GM12878 (cell line): ENCODE results near the gene NAB1. TPM values are rescaled to one million over a fixed set of nuclear protein-coding genes. Genes with fewer than 3 reads are reported as not detected.

Source experiments
- ATAC-seq: fragments of 200-7000 bp; cut with Tn5 transposase; 3 replicates; pipeline ENCODE4 v1.9.1; 2020; ENCODE audit warnings: mild to moderate bottlenecking, moderate library complexity
- Bru-seq: library from RNA; stranded (reverse); fragments of 400-500 nt; gene quantifications from one replicate; lab custom pipeline; 2021; lab: Mats Ljungman, UMichigan
- BruChase-seq, 2 experiments: library from RNA; stranded (reverse); fragments of 400-500 nt; gene quantifications; one replicate each; lab custom pipeline; 2021; lab: Mats Ljungman, UMichigan
- BruUV-seq: library from RNA; stranded (reverse); fragments of 400-500 nt; replicated peaks from 2 replicates; lab custom pipeline; 2021; lab: Mats Ljungman, UMichigan
- CTCF ChIA-PET: fragments of 300-600 bp; sonication (Branson Sonifier 250); formaldehyde crosslinking; extraction: SDS; loops from one replicate; lab custom pipeline; 2021; ENCODE audit warnings: inconsistent platforms; lab: Yijun Ruan, JAX
- POLR2A ChIA-PET: fragments of 350-600 bp; formaldehyde crosslinking; extraction: SDS; loops from one replicate; lab custom pipeline; 2021; ENCODE audit warnings: inconsistent platforms; lab: Charles Lee
- RAD21 ChIA-PET: fragments of 300-600 bp; sonication (Branson Sonifier 250); formaldehyde crosslinking; loops from one replicate; lab custom pipeline; 2023; ENCODE audit warnings: antibody characterized with exemption; ENCODE audit not compliant: unreplicated experiment; lab: Charles Lee
- SMC1A ChIA-PET: fragments of 300-600 bp; sonication (Branson Sonifier 250); formaldehyde crosslinking; loops from one replicate; lab custom pipeline; 2023; ENCODE audit not compliant: unreplicated experiment, uncharacterized antibody; lab: Charles Lee
- DNase-seq: peaks from one replicate; pipeline ENCODE4 v3.0.0-alpha.2; 2011; ENCODE audit warnings: low read depth, low spot score
- FAIRE-seq: peaks from 3 replicates; lab custom pipeline; 2011; peaks lifted over from hg19 to GRCh38; lab: Jason Lieb, UNC
- H2AFZ ChIP-seq: 2 replicates; pipeline ENCODE4 v1.6.0; 2011; ENCODE audit warnings: low read depth, low read length, control low read depth; ENCODE audit not compliant: control insufficient read depth
- H3K27ac ChIP-seq: 2 replicates; pipeline ENCODE4 v1.5.1; 2011; ENCODE audit warnings: control low read depth; ENCODE audit not compliant: control insufficient read depth, insufficient read depth
- H3K27me3 ChIP-seq, 2 experiments: replicated peaks in 1 of 2; 2 replicates each; pipeline versions ENCODE4 v1.6.0 to v1.6.1; 2011; ENCODE audit warnings: low read length in 1 of 2; ENCODE audit not compliant: control insufficient read depth in 2 of 2, insufficient read depth in 2 of 2
- H3K36me3 ChIP-seq, 2 experiments: 2 replicates each; pipeline ENCODE4 v1.5.1; 2011; ENCODE audit warnings: low read length in 1 of 2; ENCODE audit not compliant: control insufficient read depth in 2 of 2, insufficient read depth in 2 of 2
- H3K4me1 ChIP-seq: 2 replicates; pipeline ENCODE4 v1.6.1; 2011; ENCODE audit warnings: mild to moderate bottlenecking, low read length, moderate library complexity, mixed read lengths; ENCODE audit not compliant: control insufficient read depth, insufficient read depth
- H3K4me2 ChIP-seq: 2 replicates; pipeline ENCODE4 v1.6.0; 2011; ENCODE audit warnings: control low read depth; ENCODE audit not compliant: control insufficient read depth, insufficient read depth
- H3K4me3 ChIP-seq: fragments of 200-600 bp; sonication (generic); 2 replicates; pipeline ENCODE4 v1.5.1; 2016
- H3K79me2 ChIP-seq: 2 replicates; pipeline ENCODE4 v1.6.0; 2011; ENCODE audit warnings: low read length; ENCODE audit not compliant: control insufficient read depth, insufficient read depth
- H3K9ac ChIP-seq: 2 replicates; pipeline ENCODE4 v1.8.0; 2011; ENCODE audit warnings: low read length, control low read depth, mixed read lengths; ENCODE audit not compliant: control insufficient read depth, insufficient read depth
- H3K9me3 ChIP-seq: replicated peaks from 3 replicates; pipeline ENCODE4 v1.5.1; 2011; ENCODE audit warnings: mild to moderate bottlenecking, low read length; ENCODE audit not compliant: control insufficient read depth, insufficient read depth
- H4K20me1 ChIP-seq: 2 replicates; pipeline ENCODE4 v1.6.0; 2011; ENCODE audit not compliant: control insufficient read depth, insufficient read depth
- ASH2L ChIP-seq: fragments of 300-600, 200-600 bp; sonication (generic); IDR thresholded peaks from 2 replicates; pipeline ENCODE4 v1.6.1; 2017; ENCODE audit warnings: low read depth, mild to moderate bottlenecking, borderline replicate concordance
- BHLHE40 ChIP-seq, 2 experiments: fragments of 450-650 bp in 1 of 2; IDR thresholded peaks; 2 replicates each; pipeline ENCODE4 v1.6.1; 2011 to 2017; ENCODE audit warnings: low read depth in 2 of 2, borderline replicate concordance in 1 of 2, improper control_type of control experiment in 1 of 2, low read length in 1 of 2, mild to moderate bottlenecking in 1 of 2
- CEBPB ChIP-seq, 2 experiments: fragments of 150-350 bp in 1 of 2; IDR thresholded peaks; 2 replicates each; pipeline ENCODE4 v1.6.1; 2012 to 2014; ENCODE audit warnings: low read depth in 2 of 2, low read length in 2 of 2, borderline replicate concordance in 1 of 2, inconsistent platforms in 1 of 2
- CHD1 ChIP-seq: IDR thresholded peaks from 2 replicates; pipeline ENCODE4 v1.6.1; 2012; ENCODE audit warnings: low read depth, low read length, improper control_type of control experiment
- EGR1 ChIP-seq, 2 experiments: IDR thresholded peaks; 1 replicate in 1 of 2; 2 replicates in 1 of 2; pipeline ENCODE4 v1.6.1; 2011 to 2012; ENCODE audit warnings: low read depth in 2 of 2, low read length in 2 of 2, borderline replicate concordance in 1 of 2, mild to moderate bottlenecking in 1 of 2, moderate library complexity in 1 of 2
- HDAC6 ChIP-seq: fragments of 200-600 bp; sonication (generic); IDR thresholded peaks from one replicate; pipeline ENCODE4 v1.8.0; 2017; ENCODE audit warnings: antibody characterized with exemption; ENCODE audit not compliant: unreplicated experiment
- IKZF1 ChIP-seq: fragments of 450-650 bp; conservative IDR thresholded peaks from 2 replicates; pipeline ENCODE4 v1.6.1; 2017; ENCODE audit warnings: antibody characterized with exemption, mild to moderate bottlenecking
- LARP7 ChIP-seq: fragments of 450-650 bp; IDR thresholded peaks from 2 replicates; pipeline ENCODE4 v1.6.1; 2017; ENCODE audit warnings: mild to moderate bottlenecking
- POLR2A ChIP-seq: IDR thresholded peaks from 2 replicates; pipeline ENCODE4 v1.6.1; 2011; ENCODE audit warnings: low read depth, mild to moderate bottlenecking, low read length
- SPI1 ChIP-seq: IDR thresholded peaks from 2 replicates; pipeline ENCODE4 v1.6.1; 2011; ENCODE audit warnings: low read depth, mild to moderate bottlenecking, low read length, moderate library complexity, borderline replicate concordance; ENCODE audit not compliant: insufficient read depth
- TCF7 ChIP-seq: IDR thresholded peaks from 2 replicates; pipeline ENCODE4 v1.6.1; 2014; ENCODE audit warnings: antibody characterized with exemption, borderline replicate concordance
- ZNF24 ChIP-seq: fragments of 450-650 bp; IDR thresholded peaks from 2 replicates; pipeline ENCODE4 v1.6.1; 2017; ENCODE audit warnings: antibody characterized with exemption, mild to moderate bottlenecking
- WGBS: methylation state at CpG from one replicate; pipeline ENCODE4 v1.1.6; 2016; ENCODE audit warnings: low lambda C conversion rate; ENCODE audit not compliant: insufficient replicate concordance, insufficient coverage; ENCODE audit errors: missing lambda C conversion rate; 5-methylcytosine and 5-hydroxymethylcytosine counted together
- in situ Hi-C: fragments of 300-500 bp; cut with MboI; formaldehyde crosslinking; loops from 9 replicates; pipeline ENCODE4 v1.14.3; 2018; ENCODE audit warnings: mixed read lengths
- intact Hi-C: fragments of 100-400 bp; cut with micrococcal nuclease; formaldehyde crosslinking; loops from one replicate; pipeline ENCODE4 v1.14.2; 2022; ENCODE audit not compliant: unreplicated experiment
- long read RNA-seq, 2 experiments: library from polyadenylated mRNA; unstranded; transcript quantifications; one replicate each; pipeline ENCODE4 v2.0.0, GENCODE V29; 2019 to 2020
- polyA minus RNA-seq, 3 experiments: library from RNA; depleted of rRNA, polyadenylated mRNA; stranded (reverse); fragments of >200 nt; gene quantifications; 2 replicates each; pipeline ENCODE4 v1.2.3, GENCODE V29; 2011
- polyA plus RNA-seq, 11 experiments: library from polyadenylated mRNA; depleted of rRNA in 4 of 11; unstranded in 6 of 11; stranded (reverse) in 5 of 11; fragments of >200 nt; fragmentation: Nextera tagmentation in 4 of 11; fragmentation: Illumina TruSeq in 1 of 11; extraction: Ambion mirVana in 4 of 11; extraction: Trizol in 1 of 11; gene quantifications; 1 replicate in 1 of 11; 2 replicates in 10 of 11; pipeline versions ENCODE4 v1.2.1 to v1.2.3, GENCODE V29; 2011 to 2016; ENCODE audit warnings: inconsistent platforms in 2 of 11, missing spikeins in 2 of 11, low read depth in 1 of 11
- total RNA-seq, 4 experiments: library from RNA; depleted of rRNA in 3 of 4; stranded (reverse); fragments of >200 nt in 3 of 4; fragmentation: Illumina TruSeq in 1 of 4; extraction: Trizol in 1 of 4; gene quantifications; 2 replicates each; pipeline versions ENCODE4 v1.2.1 to v1.2.3, GENCODE V29; 2013 to 2021
- TF ChIP-seq, protein P1 (sequence below): fragments of 450-650 bp; conservative IDR thresholded peaks from 2 replicates; pipeline ENCODE4 v1.6.1; 2017; ENCODE audit warnings: mild to moderate bottlenecking, moderate library complexity
- TF ChIP-seq, protein P2 (sequence below): IDR thresholded peaks from 2 replicates; pipeline ENCODE4 v1.6.1; 2012; ENCODE audit warnings: low read depth, low read length, improper control_type of control experiment

The NAB1 gene, protein sequence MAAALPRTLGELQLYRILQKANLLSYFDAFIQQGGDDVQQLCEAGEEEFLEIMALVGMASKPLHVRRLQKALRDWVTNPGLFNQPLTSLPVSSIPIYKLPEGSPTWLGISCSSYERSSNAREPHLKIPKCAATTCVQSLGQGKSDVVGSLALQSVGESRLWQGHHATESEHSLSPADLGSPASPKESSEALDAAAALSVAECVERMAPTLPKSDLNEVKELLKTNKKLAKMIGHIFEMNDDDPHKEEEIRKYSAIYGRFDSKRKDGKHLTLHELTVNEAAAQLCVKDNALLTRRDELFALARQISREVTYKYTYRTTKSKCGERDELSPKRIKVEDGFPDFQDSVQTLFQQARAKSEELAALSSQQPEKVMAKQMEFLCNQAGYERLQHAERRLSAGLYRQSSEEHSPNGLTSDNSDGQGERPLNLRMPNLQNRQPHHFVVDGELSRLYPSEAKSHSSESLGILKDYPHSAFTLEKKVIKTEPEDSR
- 61.0 and 61.9 TPM in 2 replicates for total RNA-seq (2013; cell fraction: nucleolus; rRNA removed)
- total RNA-seq (2014; rRNA removed) (24.5 and 28.9 TPM in 2 replicates), total RNA-seq (2014; rRNA removed; fragmentation: Illumina TruSeq; extraction: Trizol) (32.6 and 34.7 TPM in 2 replicates), total RNA-seq (2021) (30.5 and 33.2 TPM in 2 replicates), polyA plus RNA-seq (2011; rRNA removed) (39.6 and 61.5 TPM in 2 replicates), polyA plus RNA-seq (2014; fragmentation: Illumina TruSeq; extraction: Trizol) (28.1 and 37.0 TPM in 2 replicates), polyA plus RNA-seq (2014; fragmentation: Nextera tagmentation; extraction: Ambion mirVana) (1 to 10 TPM; 4.5 to 4.9 TPM), polyA plus RNA-seq (2014; rRNA removed) (18.5 and 21.5 TPM in 2 replicates), polyA plus RNA-seq (2016; fragmentation: Nextera tagmentation; extraction: Ambion mirVana) (10 to 100 TPM; 10.3 to 11.1 TPM), polyA minus RNA-seq (2011; rRNA and poly(A)+ RNA removed) (41.6 and 46.1 TPM in 2 replicates), Bru-seq, nascent RNA (percentile 89 among the genes with signal in this experiment), BruChase-seq, experiment 1, labeled RNA remaining after a 6-hour chase (percentile 89 among the genes with signal in this experiment), BruChase-seq, experiment 2, labeled RNA remaining after a 2-hour chase (percentile 93 among the genes with signal in this experiment)
- 14.6 TPM for polyA plus RNA-seq (2011; ENCODE audit: low read depth)
- polyA plus RNA-seq (2011; cell fraction: cytosol; rRNA removed), result 16.9 TPM in 2 replicates
- polyA plus RNA-seq (2011; cell fraction: nucleus; rRNA removed), result 67.0 and 70.5 TPM in 2 replicates
- polyA plus RNA-seq (2012), result 18.3 and 20.1 TPM in 2 replicates
- polyA minus RNA-seq (2011; cell fraction: cytosol; rRNA and poly(A)+ RNA removed), result 20.8 and 27.7 TPM in 2 replicates
- 23.0 and 28.8 TPM in 2 replicates for polyA minus RNA-seq (2011; cell fraction: nucleus; rRNA and poly(A)+ RNA removed)
- long read RNA-seq, experiment 1, partial matches to known transcripts, result 0 of 5 reads
- long read RNA-seq, experiment 1, other reads (novel, unspliced or antisense), result 3 of 5 reads
- long read RNA-seq, experiment 2, partial matches to known transcripts, result 6 of 23 reads
- long read RNA-seq, experiment 2, other reads (novel, unspliced or antisense), result 13 of 23 reads

DNA sequence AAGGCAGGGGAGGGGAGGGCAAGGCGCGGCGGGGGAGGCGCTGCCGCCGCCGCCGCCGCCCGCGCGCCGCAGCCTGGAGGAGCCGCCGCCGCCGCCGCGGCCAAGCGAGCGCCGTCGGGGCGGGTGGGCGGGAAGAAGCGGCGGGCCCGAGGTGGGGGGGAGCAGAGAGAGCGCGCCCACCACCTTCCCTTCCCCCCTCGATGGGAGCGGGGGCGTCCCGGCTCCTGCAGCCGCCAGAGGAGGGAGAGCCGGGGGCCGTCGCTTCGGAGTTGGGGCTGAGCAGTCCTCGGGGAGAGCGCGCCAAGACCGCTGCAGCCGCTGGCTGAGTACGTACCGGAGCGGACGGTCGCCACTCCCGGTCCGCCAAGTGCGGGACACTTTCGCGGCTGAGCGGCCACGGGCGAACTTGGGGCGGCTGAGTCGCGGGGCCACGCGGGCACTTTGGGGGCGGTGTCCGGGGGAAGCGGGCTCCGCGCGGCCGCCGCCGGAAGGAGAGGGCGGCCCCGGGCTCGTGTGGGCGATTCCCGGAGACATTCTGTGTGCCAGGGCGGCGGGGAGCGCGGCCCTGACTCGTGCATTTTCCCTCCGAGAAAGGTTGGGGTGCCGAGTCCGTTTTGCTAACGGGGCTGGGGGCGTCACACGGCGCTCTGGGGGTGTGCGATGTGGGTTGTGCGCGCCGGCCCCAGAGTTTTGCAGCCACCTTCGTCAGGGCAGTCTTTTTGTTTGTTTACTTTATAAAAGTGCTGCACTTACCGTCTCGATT, at the start of gene NAB1:
NAB1 (plus strand) TSS at position 49 of the 763 bp plus-strand sequence. CDS start 10,094 bp downstream, outside the sequence.
- H3K4me3 ChIP-seq, result peak within 1 kb of the TSS; percentile 85
- WGBS, result under 1% methylated on average over 51 of the region's 95 CpGs
- FAIRE-seq (no peak), DNase-seq (no peak), ATAC-seq (peak; percentile 62)
- BruUV-seq, result no TSS peak
- H3K9ac ChIP-seq, result peak within 1 kb of the TSS; percentile 77
- H3K36me3 ChIP-seq, result no peaks in the 10 kb centered on the region
- peaks cover 51% of the 10 kb centered on the region for H3K79me2 ChIP-seq
- ChIA-PET SMC1A (interaction anchor here (0.7 to 8.2 kb wide), 15 partner anchors 15 to 267 kb away, joined by 3 to 253 read pairs (median 7); partner anchors contain the start of gene NEMP2), CTCF (interaction anchor here (1.3 to 8.5 kb wide), 5 partner anchors 13 to 131 kb away, joined by 3 to 143 read pairs (median 11); no protein-coding TSS in a partner anchor), RAD21 (interaction anchor here (1.0 to 8.0 kb wide), 6 partner anchors 13 to 117 kb away, joined by 3 to 233 read pairs (median 14); partner anchors contain the start of gene NEMP2), POLR2A (interaction anchor here (0.7 to 8.1 kb wide), 6 partner anchors 13 to 68 kb away, joined by 5 to 111 read pairs (median 7); no protein-coding TSS in a partner anchor)
- H2AFZ ChIP-seq, result peak within 1 kb of the TSS; percentile 82
- H4K20me1 ChIP-seq, result no peaks in the 10 kb centered on the region
- peak within 1 kb of the TSS; percentile 85 for H3K4me2 ChIP-seq
- H3K9me3 ChIP-seq, result no peaks in the 10 kb centered on the region
- H3K27me3 ChIP-seq, result no peaks in the 10 kb centered on the region
- in situ Hi-C loops, result no loop called here
- intact Hi-C loops, result loop anchor here (2.0 kb wide), 1 partner anchor 114 kb away; the partner anchor contains the start of gene NEMP2
- peak within 1 kb of the TSS; percentile 59 for H3K27ac ChIP-seq
- no peaks in the 10 kb centered on the region for H3K4me1 ChIP-seq
- TF ChIP-seq SPI1, result no peak
- TF ChIP-seq ASH2L, result no peak
- peak; percentile 54 for TF ChIP-seq IKZF1
- peak; percentile 80 for TF ChIP-seq POLR2A
- TF ChIP-seq, protein P1, sequence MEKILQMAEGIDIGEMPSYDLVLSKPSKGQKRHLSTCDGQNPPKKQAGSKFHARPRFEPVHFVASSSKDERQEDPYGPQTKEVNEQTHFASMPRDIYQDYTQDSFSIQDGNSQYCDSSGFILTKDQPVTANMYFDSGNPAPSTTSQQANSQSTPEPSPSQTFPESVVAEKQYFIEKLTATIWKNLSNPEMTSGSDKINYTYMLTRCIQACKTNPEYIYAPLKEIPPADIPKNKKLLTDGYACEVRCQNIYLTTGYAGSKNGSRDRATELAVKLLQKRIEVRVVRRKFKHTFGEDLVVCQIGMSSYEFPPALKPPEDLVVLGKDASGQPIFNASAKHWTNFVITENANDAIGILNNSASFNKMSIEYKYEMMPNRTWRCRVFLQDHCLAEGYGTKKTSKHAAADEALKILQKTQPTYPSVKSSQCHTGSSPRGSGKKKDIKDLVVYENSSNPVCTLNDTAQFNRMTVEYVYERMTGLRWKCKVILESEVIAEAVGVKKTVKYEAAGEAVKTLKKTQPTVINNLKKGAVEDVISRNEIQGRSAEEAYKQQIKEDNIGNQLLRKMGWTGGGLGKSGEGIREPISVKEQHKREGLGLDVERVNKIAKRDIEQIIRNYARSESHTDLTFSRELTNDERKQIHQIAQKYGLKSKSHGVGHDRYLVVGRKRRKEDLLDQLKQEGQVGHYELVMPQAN, result peak; percentile 57
- TF ChIP-seq HDAC6, result no peak
- peak in 1 of 2 experiments; percentile 60; a peak in 1 of 4 replicates for TF ChIP-seq BHLHE40 (IDR thresholded peaks at IDR 0.05; ENCODE audit: borderline replicate concordance in 1 of 2, low read depth in 2 of 2, low read length in 1 of 2)
- no peak for TF ChIP-seq CEBPB (IDR thresholded peaks at IDR 0.05; ENCODE audit: borderline replicate concordance in 1 of 2, low read depth in 2 of 2, low read length in 2 of 2)
- peak in 1 of 2 experiments; percentile 76; a peak in 2 of 3 replicates for TF ChIP-seq EGR1 (IDR thresholded peaks at IDR 0.05; ENCODE audit: borderline replicate concordance in 1 of 2, low read depth in 2 of 2, low read length in 2 of 2)
- no peak for TF ChIP-seq TCF7
- 0 out of 2 replicates have a peak, but pooled peaks have one; percentile 56 for TF ChIP-seq CHD1
- TF ChIP-seq ZNF24, result no peak
- TF ChIP-seq LARP7, result peak; percentile 77
- TF ChIP-seq, protein P2, sequence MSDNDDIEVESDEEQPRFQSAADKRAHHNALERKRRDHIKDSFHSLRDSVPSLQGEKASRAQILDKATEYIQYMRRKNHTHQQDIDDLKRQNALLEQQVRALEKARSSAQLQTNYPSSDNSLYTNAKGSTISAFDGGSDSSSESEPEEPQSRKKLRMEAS, result peak; percentile 64
